Posterior vena cava (tissue), 2 donors: Measurements from ENCODE around the gene GSTCD. TPM values are rescaled to one million over a fixed set of nuclear protein-coding genes. Genes with fewer than 3 reads are reported as not detected.
"Not testable (repeated sequence)": the region's sequence is repeated elsewhere in the genome, so short reads cannot be mapped to it uniquely, and the experiment has no call there.

Experiments
- DNase-seq: peaks from one replicate; pipeline ENCODE4 v3.0.0-alpha.2; 2020; ENCODE audit warnings: low spot score
- intact Hi-C, 2 donors: fragments of 100-400 bp; cut with DNase I; formaldehyde crosslinking; loops; one replicate each; pipeline versions ENCODE4 v1.14.1 to v1.14.2; 2022 to 2023
- total RNA-seq, 2 donors: library from RNA; stranded (reverse); fragmentation: NEBNext Ultra II Directional; extraction: Animal tissue kit (Norgen Biotek cat#: 25700); gene quantifications; one replicate each; pipeline ENCODE4 v1.2.1, GENCODE V29; 2021
- donor health status: DM: yes; HTN: yes; CAD: no.
- donor health status: DM: yes; HTN: yes; CAD: no.

The GSTCD gene
- total RNA-seq, 2 donors from 2014 or later: 7.8 to 14.0 TPM

DNA sequence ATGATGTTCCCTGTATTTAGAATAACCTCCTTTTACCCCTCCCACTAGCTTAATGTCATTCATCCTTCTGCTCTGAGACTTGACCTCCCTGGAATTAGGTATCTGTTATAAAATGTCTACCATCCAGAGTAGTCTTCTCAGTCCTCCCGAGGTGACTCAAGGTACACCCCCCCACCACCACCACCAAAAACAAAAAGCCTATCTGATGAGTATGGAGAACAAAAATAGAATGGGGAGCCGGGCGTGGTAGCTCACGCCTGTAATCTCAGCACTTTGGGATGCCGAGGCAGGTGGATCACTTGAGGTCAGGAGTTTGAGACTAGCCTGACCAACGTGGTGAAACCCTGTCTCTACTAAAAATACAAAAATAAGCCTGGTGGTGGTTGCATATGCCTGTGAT lies 139.8 kb downstream of the GSTCD start:
- intact Hi-C loops: loop anchor here in 1 of 2 donors (10.0 kb wide), 1 partner anchor 834 kb away; no protein-coding TSS in a partner anchor
- not testable (repeated sequence) for DNase-seq

DNA sequence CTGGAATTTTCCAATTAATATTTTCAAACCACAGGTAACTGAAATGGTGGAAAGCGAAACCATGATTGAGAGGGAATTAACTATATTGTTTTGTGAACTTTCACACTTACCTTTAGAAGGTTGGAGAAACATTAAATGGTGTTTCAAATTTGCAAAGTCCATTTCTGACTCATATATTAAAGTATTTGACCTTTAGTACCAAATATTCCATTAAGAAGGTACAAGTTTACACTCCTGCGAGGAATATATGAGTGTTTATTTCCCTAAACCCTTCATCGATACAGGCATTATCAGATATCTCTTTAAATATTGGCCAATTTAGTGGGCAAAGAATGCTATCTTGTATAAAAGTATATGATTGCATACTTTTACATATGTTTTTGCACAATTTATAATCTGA lies 142.6 kb downstream of the GSTCD start:
- no peak for DNase-seq
- intact Hi-C loops: no loop called here

DNA sequence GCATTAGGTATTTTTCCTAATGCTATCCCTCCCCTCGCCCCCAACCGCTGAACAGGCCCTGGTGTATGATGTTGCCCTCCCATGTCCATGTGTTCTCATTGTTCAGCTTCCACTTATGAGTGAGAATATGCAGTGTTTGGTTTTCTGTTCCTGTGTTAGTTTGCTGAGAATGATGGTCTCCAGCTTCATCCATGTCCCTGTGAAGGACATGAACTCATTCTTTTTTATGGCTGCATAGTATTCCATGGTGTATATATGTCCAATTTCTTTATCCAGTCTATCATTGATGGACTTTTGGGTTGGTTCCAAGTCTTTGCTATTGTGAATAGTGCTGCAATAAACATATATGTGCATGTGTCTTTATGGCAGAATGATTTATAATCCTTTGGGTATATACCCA lies 143.6 kb downstream of the GSTCD start:
- intact Hi-C loops, DNase-seq: not testable (repeated sequence)

DNA sequence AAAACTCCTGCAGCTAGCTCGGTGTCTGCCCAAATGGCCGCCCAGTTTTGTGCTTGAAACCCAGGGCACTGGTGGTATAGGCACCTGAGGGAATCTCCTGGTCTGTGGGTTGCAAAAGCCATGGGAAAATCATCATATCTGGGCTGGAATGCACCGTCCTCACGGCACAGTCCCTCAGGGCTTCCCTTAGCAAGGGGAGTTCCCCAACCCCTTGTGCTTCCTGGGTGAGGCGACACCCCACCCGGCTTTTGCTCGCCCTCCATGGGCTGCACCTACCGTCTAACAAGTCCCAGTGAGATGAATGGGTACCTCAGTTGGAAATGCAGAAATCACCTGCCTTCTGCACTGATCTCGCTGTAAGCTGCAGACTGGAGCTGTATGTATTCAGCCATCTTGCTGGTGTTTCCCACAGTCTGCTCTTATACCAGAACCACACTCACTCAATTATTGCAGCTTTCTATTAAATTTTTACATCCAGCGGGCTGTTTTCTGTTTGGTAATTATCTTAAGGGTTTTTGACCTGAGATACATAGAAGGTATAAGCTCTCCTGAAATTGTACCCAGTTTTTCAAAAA lies 150.0 kb downstream of the GSTCD start:
- intact Hi-C loops: no loop called here

DNA sequence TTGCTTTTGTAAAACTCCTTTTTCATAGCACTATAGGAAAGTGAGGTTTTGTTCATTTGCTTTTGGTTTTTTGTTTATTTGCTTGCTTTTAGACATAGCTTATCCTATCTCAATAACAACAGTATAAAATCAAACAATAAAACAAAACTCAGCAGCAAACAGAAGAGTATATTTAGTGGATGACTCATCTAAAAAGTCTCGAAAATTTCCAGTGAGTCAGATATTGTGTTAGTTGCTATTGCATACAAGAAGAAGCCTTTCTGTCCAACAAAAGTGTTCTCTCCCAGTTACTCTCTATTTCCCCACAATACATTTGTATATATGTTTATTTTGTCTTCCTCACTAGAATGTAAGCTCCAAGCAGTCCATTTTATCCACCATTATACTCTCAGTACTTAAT lies 150.6 kb downstream of the GSTCD start:
- DNase-seq: no peak
- intact Hi-C loops: no loop called here

More for the DNA sequence above, 150.0 kb downstream of the GSTCD start:
- no peak for DNase-seq

DNA sequence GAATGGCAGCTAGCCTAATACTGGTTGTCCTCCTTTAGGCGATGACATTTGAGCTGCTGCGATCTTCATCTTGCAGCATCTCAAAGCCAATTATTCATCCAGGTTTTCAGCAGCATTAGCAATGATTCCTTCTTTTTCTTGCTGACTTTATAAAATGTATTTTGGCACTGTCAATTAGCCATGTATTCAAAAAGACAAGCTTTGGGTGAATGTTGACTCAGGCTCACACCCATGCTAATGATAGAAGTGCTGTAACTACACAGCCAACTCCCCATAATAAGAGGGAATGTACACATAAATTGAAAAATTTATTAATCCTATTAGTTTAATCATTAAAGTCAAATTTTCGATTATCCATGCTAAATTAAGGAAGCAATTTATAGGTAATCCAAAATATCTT lies 162.4 kb downstream of the GSTCD start:
- intact Hi-C loops: no loop called here
- no peak for DNase-seq

DNA sequence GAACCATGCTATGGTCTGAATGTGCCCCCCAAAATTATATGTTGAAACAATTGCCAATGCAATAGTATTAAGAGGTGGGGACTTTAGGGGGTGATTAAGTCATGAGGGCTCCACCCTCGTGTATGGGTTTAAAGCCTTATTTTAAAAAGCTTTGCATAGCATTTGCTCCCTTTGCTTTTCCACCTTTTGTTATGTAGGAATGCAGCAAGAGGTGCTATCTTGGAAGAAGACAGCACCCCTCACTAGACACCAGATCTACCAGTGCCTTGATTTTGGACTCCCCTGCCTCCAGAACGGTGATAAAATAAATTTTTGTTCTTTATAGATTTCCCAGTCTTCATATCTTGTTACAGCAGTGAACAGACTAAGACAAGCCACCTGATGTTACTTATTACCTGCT lies 163.4 kb downstream of the GSTCD start:
- intact Hi-C loops: no loop called here
- DNase-seq: no peak

DNA sequence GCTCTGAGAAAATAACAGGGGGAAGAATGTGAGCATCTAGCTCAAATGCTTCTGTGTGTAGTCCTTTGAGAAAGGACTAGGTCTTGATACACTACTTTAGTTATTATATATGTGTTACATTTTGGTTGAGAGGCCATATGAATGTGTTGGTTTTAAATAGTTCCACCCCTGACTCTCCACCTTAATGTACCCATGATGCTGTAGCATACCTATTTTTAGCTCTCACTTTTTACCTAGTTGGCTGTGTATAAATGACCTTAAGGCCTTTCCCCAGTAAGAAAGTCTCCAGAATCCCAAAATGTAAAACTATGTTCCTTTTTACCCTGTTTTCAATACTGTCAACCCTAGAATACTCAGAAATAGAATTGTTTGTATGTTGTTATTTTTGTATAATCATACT lies 166.6 kb downstream of the GSTCD start:
- intact Hi-C loops: no loop called here
- DNase-seq: no peak

DNA sequence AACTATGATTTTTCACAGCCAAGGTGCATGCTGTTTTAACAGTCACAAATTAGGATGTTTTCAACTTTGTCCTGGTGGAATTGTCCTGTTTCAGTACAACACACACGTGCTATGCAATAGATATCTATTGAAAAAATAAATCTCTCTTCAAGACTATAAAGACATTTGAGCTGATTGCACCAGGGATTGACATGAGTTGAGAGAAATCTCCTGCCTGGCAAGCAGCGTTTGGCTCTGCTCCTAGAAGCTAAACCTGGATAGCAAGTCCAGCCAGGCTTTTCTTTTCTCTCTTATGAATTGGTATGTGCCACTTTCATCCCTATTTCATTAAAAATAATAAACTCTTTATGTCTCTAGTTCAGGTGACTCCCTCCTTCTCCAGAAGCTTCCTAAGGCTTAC lies 170.1 kb downstream of the GSTCD start:
- intact Hi-C loops: no loop called here
- DNase-seq: no peak

DNA sequence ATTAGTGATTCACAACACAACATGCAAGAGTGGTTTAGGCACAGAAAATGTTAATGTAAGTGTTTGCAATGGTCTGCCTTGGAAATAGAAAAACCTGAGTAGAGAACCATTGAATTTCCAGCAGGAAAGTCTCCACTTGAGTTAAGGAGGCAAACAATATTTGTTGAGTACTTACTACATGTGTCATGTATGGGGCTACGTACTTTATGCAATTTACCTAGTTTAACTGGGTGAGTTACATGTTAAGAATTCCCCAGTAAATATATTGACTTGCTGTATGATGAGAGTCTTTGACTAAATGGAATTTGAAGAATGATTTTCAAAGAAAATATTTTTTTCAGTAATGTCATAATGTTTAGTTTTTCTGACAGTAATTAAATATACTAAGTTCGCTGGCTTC lies 178.9 kb downstream of the GSTCD start:
- no peak for DNase-seq
- intact Hi-C loops: no loop called here

DNA sequence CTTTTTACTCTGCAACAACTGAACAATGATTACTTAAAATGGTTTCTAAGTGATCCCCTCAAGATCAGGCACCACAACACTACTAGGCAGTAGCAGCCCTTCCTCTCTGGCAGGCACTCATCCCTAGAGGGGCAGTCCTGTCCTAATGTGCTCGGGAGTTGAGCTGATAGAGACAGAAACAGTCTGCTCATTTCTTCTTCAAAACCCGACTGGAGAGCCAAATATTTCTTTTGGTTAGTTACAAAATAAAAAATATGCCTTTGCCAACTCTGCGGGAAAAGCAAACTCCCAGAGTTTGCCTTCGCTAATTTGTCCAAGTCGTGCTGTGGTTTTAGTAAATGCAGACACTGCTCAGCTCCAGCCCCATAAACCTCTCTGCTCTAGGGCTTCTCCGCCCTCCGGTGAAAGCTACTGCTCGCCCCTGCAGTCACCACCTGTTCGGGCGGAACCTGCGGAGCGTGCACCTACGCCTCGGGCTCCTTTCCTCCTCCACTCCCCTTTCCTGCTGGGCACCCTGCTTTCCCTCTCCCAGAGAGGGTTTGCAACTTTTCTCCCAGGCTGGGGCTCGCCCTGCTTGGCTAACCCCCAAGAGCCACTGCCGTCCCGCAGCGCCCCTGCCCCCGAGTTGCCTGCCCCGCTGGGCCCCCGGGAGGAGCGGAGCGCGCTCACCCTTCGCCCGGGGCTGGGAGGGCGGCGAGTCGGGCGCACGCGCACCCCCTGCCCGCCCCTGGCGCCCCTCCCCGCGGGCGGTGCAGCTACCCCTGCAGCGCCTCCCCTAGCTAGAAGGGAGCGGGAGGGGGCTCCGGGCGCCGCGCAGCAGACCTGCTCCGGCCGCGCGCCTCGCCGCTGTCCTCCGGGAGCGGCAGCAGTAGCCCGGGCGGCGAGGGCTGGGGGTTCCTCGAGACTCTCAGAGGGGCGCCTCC lies 186.3 kb downstream of the GSTCD start, which contains the start of gene NPNT:
Gene NPNT (plus strand): TSS at position 812 of the 923 bp plus-strand sequence. CDS start 182 bp downstream, outside the sequence.
- peak; percentile 72 for DNase-seq
- intact Hi-C loops: no loop called here

DNA sequence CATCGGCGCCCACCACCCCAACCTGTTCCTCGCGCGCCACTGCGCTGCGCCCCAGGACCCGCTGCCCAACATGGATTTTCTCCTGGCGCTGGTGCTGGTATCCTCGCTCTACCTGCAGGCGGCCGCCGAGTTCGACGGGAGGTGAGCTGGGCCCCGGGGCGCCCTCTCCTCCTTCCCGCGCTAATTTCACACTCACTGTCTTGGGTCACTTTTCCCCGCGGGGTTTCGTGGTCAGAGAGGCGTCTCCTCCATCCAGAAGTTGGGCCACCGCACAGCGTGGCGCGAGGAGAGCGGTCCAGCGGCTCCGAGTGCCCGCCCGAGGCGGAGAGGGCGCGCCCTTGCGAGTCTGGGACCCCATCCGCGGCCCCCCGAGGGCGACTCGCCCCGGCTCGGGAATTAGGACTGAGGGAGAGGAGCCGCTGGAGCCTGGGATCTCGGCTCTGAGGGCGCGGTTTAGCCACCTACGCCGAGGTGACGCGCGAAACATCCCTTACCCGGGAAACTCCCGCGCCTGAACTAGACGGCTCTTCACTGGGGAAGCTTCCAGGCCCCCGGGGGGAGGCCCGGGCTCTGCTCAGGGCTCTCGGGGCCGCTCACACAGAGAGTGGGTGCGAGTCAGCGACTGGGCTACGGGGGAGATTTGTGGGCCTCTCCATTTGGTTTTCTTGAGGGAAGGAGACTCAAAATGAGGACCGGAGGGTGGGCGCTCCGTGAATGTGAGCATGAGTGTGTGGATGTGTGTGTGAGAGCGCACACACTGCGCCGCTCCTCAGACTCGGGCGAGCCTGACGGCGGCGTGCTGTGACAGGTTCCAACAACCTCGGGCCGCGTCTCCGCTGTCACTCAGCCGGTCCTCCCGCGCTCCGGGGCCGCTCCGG lies 187.2 kb downstream of the GSTCD start:
- DNase-seq: peak; percentile 81
- intact Hi-C loops: no loop called here

DNA sequence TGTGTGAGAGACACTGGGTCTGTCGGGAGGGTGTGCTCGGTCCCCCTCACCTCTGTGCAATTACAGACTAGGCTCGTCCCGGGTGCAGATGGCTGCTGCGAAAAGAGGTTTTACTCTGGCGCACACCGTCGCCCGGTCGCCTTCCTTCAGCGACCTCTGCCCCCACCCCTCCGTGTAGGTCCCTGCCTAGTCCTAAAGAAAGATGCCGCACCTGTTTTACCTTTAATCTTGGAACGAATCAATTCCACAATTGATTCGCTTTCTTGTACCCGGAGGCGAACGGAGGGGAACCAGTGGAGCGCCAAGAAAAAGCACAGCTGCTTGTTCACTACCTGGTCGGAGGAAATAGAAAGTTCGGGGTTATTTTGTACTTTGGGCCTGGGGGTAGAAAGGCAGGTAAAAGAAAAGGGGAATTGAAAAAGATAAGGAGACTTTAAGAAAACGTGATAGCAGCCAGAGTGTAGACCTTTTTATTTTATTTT lies 187.9 kb downstream of the GSTCD start:
- DNase-seq: no peak
- intact Hi-C loops: no loop called here

Other genes with a start within 250 kb of the GSTCD start
- 10 to 100 TPM; 67.2 to 91.3 TPM for gene PPA2, start 234.7 kb upstream of the GSTCD start, total RNA-seq
- gene ARHGEF38, start 156.2 kb upstream of the GSTCD start, total RNA-seq: not detected
- 10 to 100 TPM; 20.1 to 20.4 TPM for gene INTS12, start 95 bp upstream of the GSTCD start, total RNA-seq
- gene NPNT, start 186.7 kb downstream of the GSTCD start, total RNA-seq: 100 to 1,000 TPM; 106 to 152 TPM